Thyroid gland (tissue), 4 donors: ENCODE data around the gene APOL4. TPM values are rescaled to one million over a fixed set of nuclear protein-coding genes. Genes with fewer than 3 reads are reported as not detected.
"Not testable (repeated sequence)": the region's sequence is repeated elsewhere in the genome, so short reads cannot be mapped to it uniquely, and the experiment has no call there.

Experiments used
- DNase-seq, 2 donors: peaks; one replicate each; pipeline ENCODE4 v3.0.0-alpha.2; 2019
- H3K27ac ChIP-seq, 3 donors: fragments of 200-600 bp; sonication (generic); 1 replicate in 2 of 3; 2 replicates in 1 of 3; pipeline ENCODE4 v1.5.1; 2016 to 2019; ENCODE audit warnings: mild to moderate bottlenecking in 1 of 3, moderate library complexity in 1 of 3
- H3K27me3 ChIP-seq: fragments of 200-600 bp; sonication (generic); one replicate; pipeline ENCODE4 v1.5.1; 2019
- H3K36me3 ChIP-seq, 2 donors: fragments of 200-600 bp; sonication (generic); one replicate each; pipeline ENCODE4 v1.5.1; 2016 to 2019
- H3K4me1 ChIP-seq, 2 donors: fragments of 200-600 bp; sonication (generic); one replicate each; pipeline ENCODE4 v1.5.1; 2017 to 2019
- H3K4me3 ChIP-seq, 3 donors: fragments of 200-600 bp; sonication (generic); replicated peaks in 1 of 3; 1 replicate in 2 of 3; 2 replicates in 1 of 3; pipeline ENCODE4 v1.5.1; 2016; ENCODE audit warnings: mild to moderate bottlenecking in 1 of 3
- H3K9me3 ChIP-seq: fragments of 200-600 bp; sonication (generic); one replicate; pipeline ENCODE4 v1.5.1; 2017
- CTCF ChIP-seq, 6 experiments: fragments of 200-600 bp in 3 of 6; fragments of 450-650 bp in 3 of 6; sonication (generic) in 3 of 6; IDR thresholded peaks; one replicate each; pipeline ENCODE4 v1.5.1; 2016 to 2019; ENCODE audit warnings: antibody characterized with exemption in 6 of 6, mild to moderate bottlenecking in 2 of 6, inconsistent platforms in 1 of 6, moderate library complexity in 1 of 6
- POLR2A ChIP-seq, 2 donors: fragments of 450-650 bp; IDR thresholded peaks; one replicate each; pipeline ENCODE4 v1.6.1; 2017; ENCODE audit warnings: antibody characterized with exemption in 2 of 2, mild to moderate bottlenecking in 2 of 2, moderate library complexity in 1 of 2
- WGBS, 2 donors: methylation state at CpG; one replicate each; pipeline ENCODE4 v1.1.5; 2017; 5-methylcytosine and 5-hydroxymethylcytosine counted together
- intact Hi-C: fragments of 100-400 bp; cut with DNase I; formaldehyde crosslinking; loops from one replicate; pipeline ENCODE4 v1.15.1; 2023
- total RNA-seq, 4 donors: library from RNA; depleted of rRNA; stranded (reverse); fragments of >200 nt; gene quantifications; one replicate each; pipeline ENCODE4 v1.2.3, GENCODE V29; 2016

The APOL4 gene
- total RNA-seq, 4 donors from 2014 or later: 5.8 to 16.1 (median 7.5) TPM; not detected in 1

GRCh38 chr22:36208162-36208765 lies 6.7 kb upstream of the APOL4 start:
- H3K27ac ChIP-seq: no peak overlapping the region
- H3K27me3 ChIP-seq: no peaks in the 10 kb centered on the region
- peaks cover 0 to 21% of the 10 kb centered on the region in 2 donors for H3K4me1 ChIP-seq
- no peak overlapping the region for H3K4me3 ChIP-seq
- no peaks in the 10 kb centered on the region for H3K36me3 ChIP-seq
- no peaks in the 10 kb centered on the region for H3K9me3 ChIP-seq
- intact Hi-C loops: no loop called here
- 28 to 49% methylated on average over 1 of the region's 1 CpG for WGBS, 2 donors
- no peak for DNase-seq
- TF ChIP-seq POLR2A (IDR thresholded peaks at IDR 0.05) (no peak), CTCF (IDR thresholded peaks at IDR 0.05) (no peak)

- peaks cover 0 to 17% of the 10 kb centered on the region in 2 donors for H3K4me1 ChIP-seq
- intact Hi-C loops: no loop called here
- H3K27me3 ChIP-seq: no peaks in the 10 kb centered on the region
- H3K27ac ChIP-seq: no peak overlapping the region
- H3K36me3 ChIP-seq: no peaks in the 10 kb centered on the region
- WGBS, 2 donors: 85 to 90% methylated on average over 1 of the region's 1 CpG
- no peak for DNase-seq
- TF ChIP-seq CTCF (IDR thresholded peaks at IDR 0.05) (no peak), POLR2A (IDR thresholded peaks at IDR 0.05) (no peak)
- no peaks in the 10 kb centered on the region for H3K9me3 ChIP-seq
- H3K4me3 ChIP-seq: no peak overlapping the region
Measured at GRCh38 chr22:36206255-36206654, 4.6 kb upstream of the APOL4 start.

- 78 to 84% methylated on average over 3 to 5 of the region's 5 CpGs for WGBS, 2 donors
Measured at GRCh38 chr22:36205573-36205972, 4.0 kb upstream of the APOL4 start.

GRCh38 chr22:36204632-36205015 lies 3.0 kb upstream of the APOL4 start:
- no peak for DNase-seq
- H3K9me3 ChIP-seq: no peaks in the 10 kb centered on the region
- 71 to 93% methylated on average over 6 of the region's 6 CpGs for WGBS, 2 donors
- intact Hi-C loops: no loop called here
- no peaks in the 10 kb centered on the region for H3K36me3 ChIP-seq
- H3K27me3 ChIP-seq: no peaks in the 10 kb centered on the region
- TF ChIP-seq CTCF (IDR thresholded peaks at IDR 0.05) (no peak), POLR2A (IDR thresholded peaks at IDR 0.05) (no peak)
- H3K4me1 ChIP-seq: peaks cover 0 to 12% of the 10 kb centered on the region in 2 donors
- H3K4me3 ChIP-seq: no peak overlapping the region
- H3K27ac ChIP-seq: no peak overlapping the region

More at GRCh38 chr22:36205573-36205972, 4.0 kb upstream of the APOL4 start:
- intact Hi-C loops, H3K27me3 ChIP-seq, H3K27ac ChIP-seq, H3K9me3 ChIP-seq, DNase-seq, H3K36me3 ChIP-seq, H3K4me3 ChIP-seq: not testable (repeated sequence)
- H3K4me1 ChIP-seq: peaks cover 0 to 12% of the 10 kb centered on the region in 2 donors

- Histone ChIP-seq H3K27ac (no peak overlapping the region), H3K4me3 (no peak overlapping the region), H3K4me1 (peaks cover 0 to 12% of the 10 kb centered on the region in 2 donors), H3K36me3 (no peaks in the 10 kb centered on the region), H3K27me3 (no peaks in the 10 kb centered on the region), H3K9me3 (no peaks in the 10 kb centered on the region)
- intact Hi-C loops: no loop called here
- WGBS, 2 donors: 80 to 84% methylated on average over 8 of the region's 8 CpGs
- no peak for DNase-seq
- TF ChIP-seq POLR2A (IDR thresholded peaks at IDR 0.05) (no peak), CTCF (IDR thresholded peaks at IDR 0.05) (no peak)
Measured at GRCh38 chr22:36204001-36204631, 2.5 kb upstream of the APOL4 start.

- H3K27ac ChIP-seq: not testable (repeated sequence)
Measured at GRCh38 chr22:36203441-36203840, 1.8 kb upstream of the APOL4 start.

More at GRCh38 chr22:36203441-36203840, 1.8 kb upstream of the APOL4 start:
- H3K4me3 ChIP-seq, H3K36me3 ChIP-seq, intact Hi-C loops, DNase-seq, H3K9me3 ChIP-seq, H3K27me3 ChIP-seq, H3K4me1 ChIP-seq: not testable (repeated sequence)
- WGBS, 2 donors: 75 to 81% methylated on average over 7 of the region's 7 CpGs
